ENCODE measurements around the gene CMSS1. TPM values are rescaled to one million over a fixed set of nuclear protein-coding genes. Genes with fewer than 3 reads are reported as not detected.

Gene CMSS1
- total RNA-seq, 4 donors from 2014 or later, result 2.4 to 29.9 (median 5.2) TPM

DNA sequence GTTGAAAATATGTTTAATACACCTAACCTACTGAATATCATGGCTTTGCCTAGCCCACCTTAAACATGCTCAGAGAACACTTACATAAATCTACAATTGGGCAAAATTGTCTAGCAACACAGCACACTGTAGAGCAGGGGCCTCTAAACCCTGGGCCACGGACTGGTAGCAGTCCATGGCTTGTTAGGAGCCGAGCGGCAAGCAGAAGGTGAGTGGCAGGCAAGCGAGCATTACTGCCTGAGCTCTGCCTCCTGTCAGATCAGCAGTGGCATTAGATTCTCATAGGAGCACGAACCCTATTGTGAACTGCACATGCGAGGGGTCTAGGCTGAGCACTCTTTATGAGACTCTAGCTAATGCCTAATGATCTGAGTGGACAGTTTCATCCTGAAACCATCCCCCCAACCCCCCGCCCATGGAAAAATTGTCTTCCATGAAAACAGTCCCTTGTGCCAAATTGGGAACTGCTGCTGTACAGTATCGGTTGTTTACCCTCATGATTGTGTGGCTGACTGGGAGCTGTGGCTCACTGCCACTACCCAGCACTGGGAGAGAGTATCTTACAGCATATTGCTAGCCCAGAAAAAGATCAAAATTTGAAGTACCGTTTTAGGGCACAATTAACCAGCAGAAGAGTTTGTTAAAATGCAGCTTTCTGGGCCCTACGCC, 26.1 kb downstream of the CMSS1 start:
- H3K4me1 ChIP-seq, result peaks cover 13 to 45% (median 23%) of the 10 kb centered on the region in 4 donors
- intact Hi-C loops (cut with DNase I; ENCODE audit: low total_unique reads), result no loop called here

DNA sequence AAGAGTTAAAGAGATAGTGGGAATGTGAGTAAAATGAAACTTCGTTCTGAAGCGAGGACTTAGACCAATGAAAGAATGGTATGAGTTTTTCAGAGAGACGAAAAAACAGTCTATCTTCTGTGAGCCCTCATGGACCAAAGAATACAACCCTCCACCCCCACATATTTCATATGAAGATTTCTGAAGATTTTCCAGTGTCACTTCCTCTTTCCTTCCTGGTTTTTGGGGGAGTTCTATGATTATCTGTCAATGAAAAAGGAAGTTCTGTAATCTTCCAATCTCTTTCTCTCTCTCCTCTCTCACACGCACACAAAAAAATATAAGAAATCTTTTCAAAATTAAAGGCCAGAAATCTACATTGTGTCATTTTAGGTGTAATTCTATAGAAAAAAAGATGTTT, 27.7 kb downstream of the CMSS1 start:
- peak overlapping the region; percentile 65 to 85 (median 78) for H3K27ac ChIP-seq
- no peak overlapping the region for H3K4me3 ChIP-seq
- intact Hi-C loops (cut with DNase I; ENCODE audit: low total_unique reads) (no loop called here), in situ Hi-C loops (cut with MboI; ENCODE audit: low pct_ligation_motif_present in 1 of 4, low pct_unique_long_range_greater_than_20kb in 1 of 4, low sequenced_read_pairs in 3 of 4) (loop anchor here in 3 of 4 donors (25.0 kb wide), 2 partner anchors 217 to 742 kb away; no protein-coding TSS in a partner anchor)
- H3K27me3 ChIP-seq, result no peaks in the 10 kb centered on the region
- TF ChIP-seq POLR2AphosphoS5 (IDR thresholded peaks at IDR 0.05) (no peak), EP300 (IDR thresholded peaks at IDR 0.05; ENCODE audit: low read depth) (no peak), POLR2A (IDR thresholded peaks at IDR 0.05) (no peak)
- TF ChIP-seq, protein P1, sequence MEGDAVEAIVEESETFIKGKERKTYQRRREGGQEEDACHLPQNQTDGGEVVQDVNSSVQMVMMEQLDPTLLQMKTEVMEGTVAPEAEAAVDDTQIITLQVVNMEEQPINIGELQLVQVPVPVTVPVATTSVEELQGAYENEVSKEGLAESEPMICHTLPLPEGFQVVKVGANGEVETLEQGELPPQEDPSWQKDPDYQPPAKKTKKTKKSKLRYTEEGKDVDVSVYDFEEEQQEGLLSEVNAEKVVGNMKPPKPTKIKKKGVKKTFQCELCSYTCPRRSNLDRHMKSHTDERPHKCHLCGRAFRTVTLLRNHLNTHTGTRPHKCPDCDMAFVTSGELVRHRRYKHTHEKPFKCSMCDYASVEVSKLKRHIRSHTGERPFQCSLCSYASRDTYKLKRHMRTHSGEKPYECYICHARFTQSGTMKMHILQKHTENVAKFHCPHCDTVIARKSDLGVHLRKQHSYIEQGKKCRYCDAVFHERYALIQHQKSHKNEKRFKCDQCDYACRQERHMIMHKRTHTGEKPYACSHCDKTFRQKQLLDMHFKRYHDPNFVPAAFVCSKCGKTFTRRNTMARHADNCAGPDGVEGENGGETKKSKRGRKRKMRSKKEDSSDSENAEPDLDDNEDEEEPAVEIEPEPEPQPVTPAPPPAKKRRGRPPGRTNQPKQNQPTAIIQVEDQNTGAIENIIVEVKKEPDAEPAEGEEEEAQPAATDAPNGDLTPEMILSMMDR (IDR thresholded peaks at IDR 0.05), result no peak
- H3K9me3 ChIP-seq, result no peaks in the 10 kb centered on the region
- WGBS, 2 donors (ENCODE audit: low coverage in 1 of 2), result 58 to 70% methylated on average over 4 of the region's 4 CpGs
- H3K4me1 ChIP-seq, result peaks cover 13 to 47% (median 23%) of the 10 kb centered on the region in 4 donors
- no peak for DNase-seq
- H3K36me3 ChIP-seq, result no peaks in the 10 kb centered on the region

More for the DNA sequence above, 26.1 kb downstream of the CMSS1 start:
- peak overlapping the region; percentile 65 to 85 (median 78) for H3K27ac ChIP-seq
- WGBS, 2 donors (ENCODE audit: low coverage in 1 of 2), result 59 to 67% methylated on average over 3 to 10 of the region's 10 CpGs
- in situ Hi-C loops (cut with MboI; ENCODE audit: low pct_ligation_motif_present in 1 of 4, low pct_unique_long_range_greater_than_20kb in 1 of 4, low sequenced_read_pairs in 3 of 4), result loop anchor here in 3 of 4 donors (25.0 kb wide), 2 partner anchors 219 to 744 kb away; no protein-coding TSS in a partner anchor
- H3K36me3 ChIP-seq, result no peaks in the 10 kb centered on the region
- no peaks in the 10 kb centered on the region for H3K27me3 ChIP-seq
- TF ChIP-seq, protein P1 (IDR thresholded peaks at IDR 0.05), result no peak
- TF ChIP-seq EP300 (IDR thresholded peaks at IDR 0.05; ENCODE audit: low read depth) (no peak), POLR2A (IDR thresholded peaks at IDR 0.05) (no peak), POLR2AphosphoS5 (IDR thresholded peaks at IDR 0.05) (no peak)
- DNase-seq, result no peak
- no peaks in the 10 kb centered on the region for H3K9me3 ChIP-seq
- H3K4me3 ChIP-seq, result no peak overlapping the region

DNA sequence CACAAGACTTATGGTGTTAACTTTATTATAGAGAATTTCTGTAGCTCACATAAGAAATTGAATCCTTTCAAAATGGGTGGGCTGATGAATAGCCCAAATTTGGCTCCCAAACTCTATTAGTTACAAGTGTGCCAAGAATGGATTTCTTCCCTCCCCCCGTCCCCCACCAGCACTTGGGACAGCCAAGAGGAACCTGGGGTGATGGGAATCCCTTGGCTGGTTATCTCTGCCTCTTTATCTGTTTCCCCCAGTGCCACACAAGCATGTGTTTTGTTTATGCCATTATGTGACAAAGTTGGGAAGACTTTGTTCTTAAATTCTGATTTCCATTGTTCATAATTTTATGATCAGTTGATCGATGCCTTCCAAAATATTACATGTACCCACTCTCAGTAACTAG, 28.3 kb downstream of the CMSS1 start:
- Histone ChIP-seq H3K27ac (peak overlapping the region; percentile 65 to 85 (median 78)), H3K4me3 (no peak overlapping the region), H3K36me3 (no peaks in the 10 kb centered on the region), H3K9me3 (no peaks in the 10 kb centered on the region), H3K4me1 (peaks cover 13 to 47% (median 23%) of the 10 kb centered on the region in 4 donors), H3K27me3 (no peaks in the 10 kb centered on the region)
- TF ChIP-seq POLR2A (IDR thresholded peaks at IDR 0.05), result no peak
- TF ChIP-seq, protein P1 (IDR thresholded peaks at IDR 0.05), result no peak
- TF ChIP-seq POLR2AphosphoS5 (IDR thresholded peaks at IDR 0.05), result no peak
- no peak for TF ChIP-seq EP300 (IDR thresholded peaks at IDR 0.05; ENCODE audit: low read depth)
- intact Hi-C loops (cut with DNase I; ENCODE audit: low total_unique reads) (no loop called here), in situ Hi-C loops (cut with MboI; ENCODE audit: low pct_ligation_motif_present in 1 of 4, low pct_unique_long_range_greater_than_20kb in 1 of 4, low sequenced_read_pairs in 3 of 4) (loop anchor here in 3 of 4 donors (25.0 kb wide), 2 partner anchors 216 to 741 kb away; no protein-coding TSS in a partner anchor)
- no peak for DNase-seq
- 73 to 79% methylated on average over 2 of the region's 2 CpGs for WGBS, 2 donors (ENCODE audit: low coverage in 1 of 2)

DNA sequence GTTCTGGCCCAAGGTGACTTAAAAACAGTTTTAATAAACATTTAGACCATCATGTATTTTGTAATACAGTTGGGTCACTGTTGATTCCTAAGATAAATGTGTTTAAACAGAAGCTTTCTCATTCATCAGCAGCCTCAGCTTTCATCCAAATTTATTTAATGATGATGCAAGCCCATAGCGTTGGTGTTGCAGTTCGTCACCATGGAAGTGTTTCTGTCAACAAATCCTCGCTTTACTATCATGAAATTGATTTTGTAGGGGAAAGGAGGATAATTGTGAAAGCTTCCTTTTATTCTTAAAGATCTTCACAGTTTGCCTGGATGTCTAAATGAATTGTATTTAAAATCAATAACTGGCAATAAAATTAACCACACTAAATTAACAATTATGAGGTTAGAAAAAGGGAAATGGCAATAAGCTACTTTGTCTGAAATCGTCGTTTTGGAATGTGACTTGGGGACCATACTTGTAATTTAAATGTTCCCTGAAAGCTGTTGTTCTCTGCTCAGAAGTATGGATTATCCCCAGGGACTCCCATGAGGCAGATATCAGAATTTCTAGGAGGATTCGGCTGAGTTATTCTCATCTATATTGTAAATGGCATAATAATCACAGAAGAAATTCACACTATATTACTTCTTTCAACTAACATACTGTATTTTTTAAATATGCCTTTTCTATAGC, 29.0 kb downstream of the CMSS1 start:
- in situ Hi-C loops (cut with MboI; ENCODE audit: low pct_ligation_motif_present in 1 of 4, low pct_unique_long_range_greater_than_20kb in 1 of 4, low sequenced_read_pairs in 3 of 4), result loop anchor here in 3 of 4 donors (25.0 kb wide), 2 partner anchors 216 to 741 kb away; no protein-coding TSS in a partner anchor

More for the DNA sequence above, 29.0 kb downstream of the CMSS1 start:
- Histone ChIP-seq H3K4me1 (peaks cover 13 to 47% (median 23%) of the 10 kb centered on the region in 4 donors), H3K27me3 (no peaks in the 10 kb centered on the region), H3K4me3 (no peak overlapping the region), H3K27ac (peak overlapping the region; percentile 65 to 85 (median 78)), H3K9me3 (no peaks in the 10 kb centered on the region), H3K36me3 (no peaks in the 10 kb centered on the region)
- 38 to 53% methylated on average over 6 of the region's 6 CpGs for WGBS, 2 donors (ENCODE audit: low coverage in 1 of 2)
- DNase-seq, result no peak
- intact Hi-C loops (cut with DNase I; ENCODE audit: low total_unique reads), result no loop called here
- TF ChIP-seq POLR2AphosphoS5 (IDR thresholded peaks at IDR 0.05) (peak in 2 of 3 donors; percentile 65 to 73), EP300 (IDR thresholded peaks at IDR 0.05; ENCODE audit: low read depth) (no peak), POLR2A (IDR thresholded peaks at IDR 0.05) (no peak)
- TF ChIP-seq, protein P1 (IDR thresholded peaks at IDR 0.05), result no peak
